Middle frontal gyrus (tissue), 1 donor: ENCODE data around the gene F3.

Experiments used
- DNase-seq: peaks from one replicate; pipeline ENCODE4 v3.0.0-alpha.2; 2015; ENCODE audit warnings: low spot score; ENCODE audit errors: extremely low spot score

The F3 gene

GRCh38 chr1:94553323-94553730 is 11.8 kb upstream of the F3 start:
- DNase-seq: no peak

GRCh38 chr1:94552071-94552586 is 10.6 kb upstream of the F3 start:
- no peak for DNase-seq

- DNase-seq: no peak
Observed at GRCh38 chr1:94551449-94551848, 9.9 kb upstream of the F3 start.

- DNase-seq: no peak
Observed at GRCh38 chr1:94550800-94551241, 9.3 kb upstream of the F3 start.

- no peak for DNase-seq
Observed at GRCh38 chr1:94550396-94550795, 8.8 kb upstream of the F3 start.

GRCh38 chr1:94549706-94550105 is 8.1 kb upstream of the F3 start:
- no peak for DNase-seq

- no peak for DNase-seq
Observed at GRCh38 chr1:94544706-94545490, 3.3 kb upstream of the F3 start.

- DNase-seq: no peak
Observed at GRCh38 chr1:94543893-94544635, 2.5 kb upstream of the F3 start.

- DNase-seq: no peak
Observed at GRCh38 chr1:94543001-94543400, 1.4 kb upstream of the F3 start.

- no peak for DNase-seq
Observed at GRCh38 chr1:94542088-94542870, 720 bp upstream of the F3 start.

GRCh38 chr1:94540440-94541245 is 916 bp downstream of the F3 start:
- no peak for DNase-seq

- DNase-seq: no peak
Observed at GRCh38 chr1:94539496-94539895, 2.1 kb downstream of the F3 start.

GRCh38 chr1:94538243-94538827 is 3.2 kb downstream of the F3 start:
- DNase-seq: no peak

- DNase-seq: no peak
Observed at GRCh38 chr1:94537254-94537653, 4.3 kb downstream of the F3 start.

- no peak for DNase-seq
Observed at GRCh38 chr1:94535879-94536278, 5.7 kb downstream of the F3 start.

GRCh38 chr1:94535095-94535494 is 6.5 kb downstream of the F3 start:
- DNase-seq: no peak

GRCh38 chr1:94532077-94532476 is 9.5 kb downstream of the F3 start:
- no peak for DNase-seq

- no peak for DNase-seq
Observed at GRCh38 chr1:94531664-94532063, 9.9 kb downstream of the F3 start.

- DNase-seq: no peak
Observed at GRCh38 chr1:94530373-94530878, 11.1 kb downstream of the F3 start.

- DNase-seq: no peak
Observed at GRCh38 chr1:94529416-94529815, 12.1 kb downstream of the F3 start.
